Fibroblast of skin of left biceps (primary cell): ENCODE results near the gene CRAT.

ENCODE experiments used
- DNase-seq, 2 experiments: peaks; one replicate each; pipeline ENCODE4 v3.0.0-alpha.2; 2013; ENCODE audit warnings: low read depth in 2 of 2

The CRAT gene

DNA sequence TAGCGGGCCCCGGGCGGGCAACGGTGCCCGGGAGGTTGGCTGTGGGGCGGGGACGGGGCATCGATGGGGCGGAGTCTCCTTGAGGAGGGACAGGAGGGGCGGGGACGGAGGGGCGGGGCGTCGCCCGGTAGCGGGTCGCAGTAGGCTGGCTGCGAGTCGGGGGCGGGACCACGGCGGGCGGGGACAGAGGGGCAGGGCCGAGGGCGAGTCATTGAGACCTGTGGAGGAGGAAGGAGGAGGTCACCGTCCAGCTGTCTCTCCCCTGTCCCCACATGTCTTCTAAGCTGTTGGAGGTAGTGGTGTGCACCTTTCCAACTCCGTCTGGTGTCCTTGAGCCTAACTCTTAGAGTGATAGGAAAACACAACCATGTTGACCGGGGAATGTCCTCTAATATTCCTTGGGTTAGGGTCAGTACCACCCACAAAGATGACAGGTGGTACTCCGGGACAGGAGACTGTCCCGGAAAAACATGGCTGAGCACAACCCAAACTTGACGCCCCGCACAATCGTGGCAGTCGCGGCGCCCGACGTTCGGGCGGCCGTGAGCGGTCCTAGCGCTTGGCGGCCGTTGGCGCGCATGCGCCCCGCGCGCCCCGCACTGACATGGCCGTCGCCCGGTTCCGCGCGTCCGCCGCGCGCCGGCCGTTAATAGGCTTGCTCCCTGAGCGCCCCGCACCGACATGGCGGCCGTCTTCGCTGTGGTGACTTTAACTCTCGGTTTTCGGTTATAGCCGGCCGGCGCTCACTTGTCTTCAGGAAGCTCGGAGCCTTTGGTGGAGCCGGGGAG, at the start of gene CRAT, which contains the start of gene PTPA:
Gene CRAT, minus strand, starts transcription at position 54 of the 788 bp plus-strand sequence. CDS start 284 bp downstream, outside the sequence.
Gene PTPA, plus strand, starts transcription at position 676 of the 788 bp plus-strand sequence. CDS start 186 bp downstream, outside the sequence.
- peak; percentile 70 to 71 for DNase-seq

DNA sequence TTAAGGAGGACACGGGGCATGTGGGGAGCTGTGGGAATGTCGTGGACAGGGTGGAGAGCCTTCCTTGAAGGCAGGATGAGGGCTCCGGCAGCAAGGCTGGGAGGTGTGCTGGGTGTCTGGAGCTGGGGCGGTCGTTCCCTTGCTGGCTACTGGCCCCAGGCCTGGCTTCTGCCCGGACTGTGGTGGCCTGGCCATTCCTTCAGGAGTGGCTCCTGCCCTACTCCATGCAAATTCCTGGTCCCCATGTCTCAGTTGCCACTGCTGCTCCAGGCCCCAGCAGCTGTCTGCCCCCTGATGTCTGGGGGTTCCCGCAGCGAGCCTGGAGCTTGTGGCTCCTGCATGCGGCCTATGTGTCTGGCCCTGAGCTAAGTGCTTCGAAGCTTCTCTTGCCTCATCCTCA, 45.6 kb upstream of the CRAT start:
- DNase-seq: no peak

DNA sequence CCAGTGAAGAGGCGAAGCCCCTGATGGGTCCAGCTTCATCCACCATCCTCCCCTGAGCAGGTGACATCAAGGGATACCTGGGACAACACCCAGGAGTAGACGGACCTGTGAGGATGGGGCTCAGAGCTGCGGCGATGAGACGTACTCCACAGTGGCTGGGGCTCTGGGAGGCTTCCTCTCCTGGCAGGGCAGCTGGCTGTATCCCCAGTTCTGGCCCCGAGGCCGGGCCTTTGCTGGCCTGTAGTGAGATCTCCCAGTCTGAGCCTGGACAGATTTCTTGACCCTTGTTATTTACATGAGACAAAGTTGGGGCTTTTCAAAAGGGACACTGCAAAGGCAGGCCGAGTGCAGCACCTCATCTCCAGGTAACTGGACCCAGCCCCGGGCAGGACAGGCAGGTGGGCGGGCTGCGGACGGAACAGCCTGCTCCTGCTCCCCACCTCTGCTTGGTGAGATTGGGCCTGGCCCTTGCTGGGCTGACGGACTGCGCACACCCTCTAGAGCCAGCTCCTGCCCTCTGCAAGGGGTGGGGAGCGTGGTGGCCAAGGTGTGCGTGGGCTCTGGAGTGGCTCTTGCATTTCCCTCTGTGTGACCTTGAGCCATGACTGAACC, 44.4 kb upstream of the CRAT start:
- no peak for DNase-seq

DNA sequence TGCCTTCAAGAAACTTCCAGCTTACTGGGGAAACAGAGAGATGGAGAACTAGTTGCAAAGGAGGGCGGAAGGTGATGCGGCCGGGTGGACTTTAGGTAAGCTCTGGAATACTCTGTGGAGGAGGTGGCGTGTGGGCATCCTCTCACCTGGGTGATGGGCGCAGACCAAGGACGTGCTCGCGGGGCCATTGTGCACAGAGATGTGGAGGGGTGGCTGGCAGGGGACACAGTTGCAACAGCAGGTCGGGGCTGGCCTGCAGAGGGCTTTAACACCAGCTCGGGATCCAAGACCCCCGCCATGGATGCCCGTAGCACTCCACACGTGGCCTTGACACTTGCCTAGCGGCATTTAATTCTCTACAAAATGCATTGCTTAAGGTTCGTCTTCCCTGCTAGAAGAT, 40.9 kb upstream of the CRAT start:
- no peak for DNase-seq

DNA sequence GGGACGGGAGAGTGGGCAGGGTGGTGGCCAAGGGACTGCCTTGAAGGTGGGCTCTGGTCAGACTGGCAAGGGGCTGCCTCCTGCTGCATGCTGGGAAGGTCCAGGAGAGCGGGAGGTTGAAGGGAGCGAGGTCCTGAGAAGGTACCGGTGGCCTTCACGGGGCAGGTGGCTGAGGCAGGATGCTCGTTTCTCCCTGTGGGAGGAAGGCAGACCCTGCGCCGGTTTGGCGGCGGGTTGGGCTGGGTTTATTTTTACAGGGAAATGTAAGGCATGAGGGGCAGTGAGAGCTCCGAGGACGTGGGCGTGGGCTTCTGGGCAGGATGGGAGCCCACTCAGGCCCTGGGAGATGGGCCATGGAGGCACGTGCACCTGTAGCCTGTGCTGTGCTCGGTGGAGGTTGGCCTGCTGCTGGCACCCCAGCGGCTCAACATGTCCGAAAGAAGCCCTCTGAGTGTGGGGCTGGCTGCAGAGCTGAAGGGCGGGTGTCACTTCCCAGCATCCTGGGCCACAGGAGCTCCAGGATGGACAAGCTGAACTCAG, 40.1 kb upstream of the CRAT start:
- no peak for DNase-seq

DNA sequence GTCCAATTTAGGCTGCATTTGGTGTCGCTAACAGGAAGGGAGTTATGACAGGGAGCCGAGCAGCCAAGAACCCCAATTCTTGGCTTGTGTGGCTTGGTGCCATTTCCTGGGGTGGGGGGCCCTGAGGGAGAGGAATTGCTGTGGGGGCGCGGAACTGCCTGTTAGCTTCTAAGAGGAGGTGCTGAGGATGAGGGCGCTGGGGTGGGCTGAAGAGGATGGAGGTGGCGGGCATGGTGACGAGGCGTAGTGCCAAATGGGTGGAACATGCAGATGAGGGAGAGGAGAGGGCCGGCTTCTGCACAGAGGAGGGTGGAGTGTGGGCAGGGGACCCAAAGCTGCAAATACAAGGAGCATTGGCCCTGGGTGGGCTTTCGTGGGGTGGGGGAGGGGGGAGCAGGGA, 39.5 kb upstream of the CRAT start:
- DNase-seq: no peak

DNA sequence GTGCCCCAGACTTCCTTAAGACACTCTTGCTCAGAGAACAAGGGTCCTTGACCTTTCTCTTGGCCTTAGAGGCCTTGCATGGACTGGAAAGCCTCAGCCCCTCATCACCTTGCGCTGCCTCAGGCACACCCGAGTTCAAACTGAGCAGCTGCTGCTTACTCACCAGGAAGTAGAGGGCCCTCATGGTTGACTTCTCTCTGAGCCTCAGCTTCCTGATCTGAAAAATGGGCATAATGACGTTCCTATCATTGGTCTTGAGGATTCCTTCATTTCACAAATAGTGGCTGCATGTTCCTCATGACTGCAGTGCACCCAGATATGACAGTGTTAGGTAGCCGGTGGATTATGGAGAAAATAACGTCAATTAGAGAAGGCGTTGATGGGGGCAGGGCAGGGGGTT, 38.8 kb upstream of the CRAT start:
- DNase-seq: no peak

DNA sequence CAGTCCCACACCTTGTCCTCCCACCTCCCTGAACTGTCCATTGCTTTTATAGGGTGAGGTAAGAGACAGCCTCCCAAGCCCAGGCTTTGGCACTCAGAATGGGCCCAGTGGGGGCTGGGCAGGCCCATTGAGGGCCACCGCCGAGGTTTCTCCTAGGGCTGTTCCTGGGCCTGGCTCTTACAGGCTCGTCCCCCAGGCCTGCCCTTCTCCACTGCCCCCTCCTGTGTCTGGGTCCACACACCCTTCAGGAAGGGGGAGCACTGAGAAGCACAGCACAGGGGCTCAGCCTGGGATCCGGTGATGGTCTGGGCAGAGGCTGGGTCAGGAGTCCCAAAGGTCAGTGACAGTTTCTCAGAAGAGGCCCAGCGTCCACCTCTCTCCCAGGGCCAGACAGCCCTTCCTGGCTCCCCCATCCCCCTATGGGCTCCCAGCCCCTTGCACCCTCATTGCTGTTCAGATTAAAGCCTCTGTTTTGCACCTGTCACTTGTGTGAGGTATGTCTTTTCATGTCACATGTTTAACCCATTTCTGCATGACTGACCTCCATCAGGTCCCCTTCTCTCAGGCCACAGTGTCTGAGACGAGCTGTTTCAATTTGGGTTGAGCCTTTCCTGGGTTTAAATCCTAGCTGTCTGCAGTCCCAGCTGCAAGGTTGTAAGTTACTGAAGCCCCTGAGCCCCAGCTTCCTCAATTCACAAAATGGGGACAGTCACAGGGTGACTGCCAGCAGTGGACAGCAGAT, 38.0 kb upstream of the CRAT start:
- DNase-seq: no peak

DNA sequence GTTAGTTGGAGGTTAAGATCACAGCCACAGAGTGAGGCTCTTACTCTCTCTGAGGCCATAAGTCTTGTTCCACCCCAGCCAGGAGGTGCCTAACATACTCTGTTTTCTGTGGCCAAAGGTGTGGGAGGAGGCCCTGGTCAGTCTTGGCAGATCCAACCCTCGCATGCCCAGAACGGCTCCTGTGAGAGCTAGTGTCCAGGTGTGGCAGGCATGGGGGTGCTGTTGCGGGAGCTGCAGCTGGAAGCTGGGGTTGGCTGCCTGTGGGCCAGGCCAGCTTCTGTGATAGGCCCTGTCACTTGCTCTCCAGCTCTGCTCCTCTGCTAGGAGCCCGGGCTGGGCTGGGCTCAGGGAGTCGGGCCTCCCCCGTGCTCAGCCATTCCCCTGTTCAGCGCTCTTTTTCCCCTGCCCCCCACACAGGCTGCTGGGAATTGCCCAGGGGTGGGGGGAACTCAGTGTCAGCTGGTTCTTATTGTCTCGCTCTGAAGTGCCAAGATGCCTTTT, 35.9 kb upstream of the CRAT start:
- peak in 1 of 2 experiments; percentile 56 for DNase-seq

DNA sequence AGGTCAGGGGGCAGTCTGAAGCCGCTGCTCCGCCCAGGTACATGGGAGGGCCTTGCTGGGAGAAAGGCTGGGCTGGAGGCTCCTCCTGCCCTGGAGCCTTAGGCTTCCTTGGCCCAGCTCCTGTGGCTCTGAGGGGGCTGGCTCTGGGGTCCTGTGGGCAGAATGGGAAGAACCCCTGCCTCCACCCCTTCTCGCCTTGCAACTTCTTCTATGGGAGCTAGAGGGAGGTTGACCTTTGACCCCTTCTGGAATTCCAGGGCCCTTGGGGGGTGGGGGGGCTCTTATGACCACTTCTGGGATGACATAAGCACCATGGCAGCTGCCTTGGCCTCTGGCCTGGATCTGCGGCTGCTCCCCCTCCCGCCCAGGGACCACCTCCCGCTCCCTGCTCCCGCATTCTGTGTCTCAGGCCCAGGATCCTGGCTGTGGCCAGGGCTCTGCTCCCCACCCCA, 35.3 kb upstream of the CRAT start:
- peak; percentile 85 to 88 for DNase-seq

DNA sequence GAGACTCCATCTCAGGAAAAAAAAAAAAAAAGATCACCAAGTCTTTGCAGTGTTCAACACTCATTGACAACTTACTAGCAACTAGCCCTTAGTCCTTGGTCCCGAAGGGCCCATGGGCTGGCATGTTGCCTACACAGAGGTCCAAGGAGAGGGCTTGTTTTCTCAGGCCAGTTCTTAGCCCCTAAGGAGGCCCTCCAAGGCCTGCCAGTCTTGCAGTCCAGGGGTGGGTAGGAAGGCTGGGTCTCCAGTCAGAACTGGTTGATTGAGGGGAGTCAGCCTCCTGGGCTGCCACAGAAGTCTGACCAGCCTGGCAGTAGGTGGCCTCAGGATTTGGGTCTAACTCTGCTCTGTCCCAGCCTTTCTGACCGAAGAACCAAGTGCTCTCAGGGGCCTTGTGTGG, 34.7 kb upstream of the CRAT start:
- DNase-seq: no peak

DNA sequence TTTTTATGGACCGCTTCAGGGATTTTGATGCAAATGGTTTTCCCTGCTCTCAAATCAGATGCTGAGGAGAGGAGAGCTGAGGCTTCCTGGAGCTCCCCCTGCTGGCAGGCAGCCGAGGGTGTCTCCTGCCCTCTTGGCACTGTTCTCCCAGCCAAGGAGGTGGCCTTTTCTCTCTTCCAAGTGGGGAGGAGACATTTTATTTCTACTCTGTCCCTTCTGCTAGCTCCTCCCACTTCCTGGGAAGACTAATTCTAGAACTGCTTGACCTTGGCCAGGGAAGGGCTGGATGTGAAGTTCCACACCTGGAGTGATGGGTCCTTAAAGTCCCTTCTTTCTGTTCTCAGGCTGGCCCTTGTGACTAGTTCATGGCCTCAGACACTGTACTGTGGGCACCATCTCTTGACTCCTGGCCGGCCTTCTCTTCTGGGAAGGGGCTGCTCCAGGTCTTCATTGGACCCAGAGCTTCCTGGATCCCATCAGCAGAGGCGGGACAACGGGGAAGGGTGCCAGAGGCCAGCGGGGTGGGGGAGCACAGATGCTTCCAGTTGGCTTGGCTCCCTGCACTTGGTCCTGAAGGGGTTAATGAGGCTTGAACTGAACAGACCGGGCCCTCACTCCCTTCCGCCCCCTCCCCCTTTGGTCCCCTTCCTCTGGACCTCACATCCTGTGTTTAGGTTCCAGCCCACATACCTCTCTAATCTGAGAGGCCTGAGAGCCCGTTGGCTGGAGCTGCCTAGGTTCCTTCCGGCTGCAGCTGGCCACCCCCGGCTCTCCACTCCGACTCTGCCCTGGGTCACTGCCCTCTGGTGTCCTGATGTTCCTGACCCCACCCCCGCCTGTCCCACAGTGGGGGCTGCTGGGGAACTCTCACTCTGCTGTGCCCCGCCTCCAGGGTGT, 32.7 kb upstream of the CRAT start:
- peak; percentile 76 to 77 for DNase-seq

DNA sequence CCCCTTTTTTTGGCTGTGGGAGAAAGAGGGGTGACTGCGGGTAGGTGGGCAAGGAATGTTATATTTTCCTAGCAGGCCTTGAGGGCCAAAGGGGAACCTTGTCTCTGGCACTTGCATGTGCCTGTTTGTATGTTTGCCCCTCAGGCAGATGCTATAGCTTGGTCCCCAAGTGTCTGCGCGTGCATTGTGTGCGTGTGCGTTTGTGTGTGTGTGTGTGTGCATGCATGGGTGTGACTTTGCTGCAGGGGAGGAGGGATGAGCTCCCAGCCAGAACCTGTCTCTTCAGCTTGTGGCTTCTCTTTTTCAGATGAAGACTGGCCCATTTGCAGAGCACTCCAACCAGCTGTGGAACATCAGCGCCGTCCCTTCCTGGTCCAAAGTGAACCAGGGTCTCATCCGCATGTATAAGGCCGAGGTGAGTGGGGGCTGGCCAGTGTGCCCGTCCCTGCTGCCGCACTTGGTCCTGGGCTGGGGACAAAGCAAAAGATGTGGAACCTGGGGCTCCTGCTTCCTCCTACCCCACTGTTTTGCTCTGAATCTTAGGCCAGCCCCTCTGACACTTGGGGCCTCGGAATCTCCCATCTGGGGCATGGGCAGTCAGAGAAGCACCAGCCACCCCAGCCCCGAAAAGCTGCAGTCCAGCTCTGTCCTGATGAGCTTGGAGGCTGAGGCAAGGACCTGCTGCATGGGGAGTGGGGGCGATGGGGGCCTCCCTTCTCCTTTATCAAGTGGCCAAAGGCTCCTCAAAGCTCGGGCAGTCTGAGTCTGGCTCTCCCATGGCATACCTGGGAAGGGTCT, 31.7 kb upstream of the CRAT start:
- DNase-seq: no peak

DNA sequence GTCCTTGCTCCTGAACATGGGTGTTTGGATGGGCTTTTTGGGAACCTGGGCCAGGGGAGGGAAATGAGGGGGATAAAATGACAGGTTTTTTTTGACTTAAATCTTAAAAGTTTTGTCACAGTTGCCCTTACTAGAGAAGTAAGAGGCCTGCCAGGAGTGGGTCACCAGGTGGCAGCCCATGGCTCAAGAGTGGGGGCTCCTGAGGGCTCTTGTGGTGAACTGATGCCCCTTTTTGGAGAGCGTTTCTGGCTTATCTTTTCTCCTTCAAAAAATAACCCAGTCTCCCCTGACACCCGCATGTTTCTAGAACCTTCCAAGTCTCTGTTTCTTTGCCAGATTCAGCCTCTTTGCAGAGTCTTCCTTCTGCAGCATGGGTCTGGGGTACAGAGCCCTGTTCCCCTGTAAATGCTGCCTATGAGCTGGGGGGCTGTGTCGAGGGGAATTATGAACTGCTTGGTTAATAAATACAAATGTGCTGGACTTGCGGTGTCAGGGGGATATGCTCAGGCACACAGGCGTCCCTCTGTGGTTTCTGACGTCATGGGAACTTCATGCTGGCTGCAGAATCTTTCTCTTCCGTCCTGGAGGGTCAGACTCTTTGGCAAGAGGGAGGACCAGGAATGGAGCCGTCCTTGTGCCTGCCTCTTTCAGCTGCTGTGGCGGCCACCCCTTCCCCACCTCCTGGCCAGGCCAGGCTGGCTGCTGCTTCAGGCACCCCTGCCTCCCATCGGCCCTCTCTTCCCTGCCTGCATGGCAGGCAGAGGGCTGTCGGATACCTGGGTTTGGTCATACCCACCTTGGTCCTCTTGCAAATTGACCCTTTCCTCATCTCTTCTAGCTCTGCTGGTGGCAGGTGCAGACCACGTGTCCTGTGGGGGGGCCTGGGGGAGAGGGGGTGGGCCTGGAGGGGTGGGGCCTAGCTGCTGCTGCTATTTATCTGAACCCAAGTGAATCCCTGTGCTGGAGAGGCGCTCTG, 30.8 kb upstream of the CRAT start:
- DNase-seq: peak; percentile 67 to 71

DNA sequence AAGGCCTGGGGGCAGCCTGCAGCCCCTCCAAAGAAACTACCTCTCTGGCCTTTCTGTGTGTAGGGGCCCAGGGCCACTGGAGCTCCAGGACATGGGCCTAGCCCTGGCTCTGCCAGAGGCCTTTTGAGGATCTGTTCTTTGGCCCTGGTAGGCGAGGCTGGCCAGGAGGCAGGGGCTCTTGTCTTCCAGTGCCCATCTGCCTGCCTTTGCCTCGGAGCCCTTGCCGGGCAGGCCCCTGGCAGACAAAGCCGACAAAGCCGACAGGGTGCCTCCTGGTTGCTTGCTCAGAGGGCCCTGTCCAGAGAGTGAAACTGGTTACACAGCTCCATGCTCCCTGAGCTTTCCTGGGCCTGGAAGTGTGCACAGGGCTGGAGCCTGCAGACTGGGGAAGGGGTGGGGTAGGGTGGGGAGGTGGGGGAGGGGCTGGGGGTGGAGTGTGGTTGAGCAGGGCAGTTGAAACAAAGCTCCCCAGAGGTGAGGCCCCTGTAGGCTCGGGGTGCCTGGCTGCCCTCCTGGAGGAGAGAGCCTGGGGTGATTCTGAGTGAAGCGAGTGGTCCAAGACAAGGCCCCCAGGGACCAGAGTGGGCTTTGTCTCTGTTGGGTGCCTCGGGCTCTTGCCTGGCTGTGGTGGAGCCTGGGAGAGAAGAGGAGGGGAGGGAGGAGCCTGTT, 29.9 kb upstream of the CRAT start:
- DNase-seq: no peak

DNA sequence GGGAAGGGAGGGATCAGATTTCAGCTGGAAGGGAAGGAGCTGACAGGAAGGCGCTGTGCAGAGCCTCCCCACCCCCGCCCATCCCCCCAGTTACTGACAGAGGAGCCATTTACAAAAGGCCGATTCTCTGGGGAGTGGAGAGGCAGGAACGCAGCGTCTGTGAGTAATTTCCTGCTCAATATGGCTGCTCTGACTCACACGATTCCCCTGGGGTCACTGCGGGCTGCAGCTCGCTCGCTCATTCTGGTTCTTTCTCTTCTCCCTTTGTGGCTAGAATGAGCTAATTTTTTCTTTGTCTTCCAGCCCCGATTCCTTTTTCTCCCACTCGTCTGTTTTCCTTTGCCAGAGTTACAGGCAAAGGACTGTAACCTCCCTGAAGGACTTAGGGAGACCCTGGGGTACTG, 29.4 kb upstream of the CRAT start:
- DNase-seq: peak; percentile 100

DNA sequence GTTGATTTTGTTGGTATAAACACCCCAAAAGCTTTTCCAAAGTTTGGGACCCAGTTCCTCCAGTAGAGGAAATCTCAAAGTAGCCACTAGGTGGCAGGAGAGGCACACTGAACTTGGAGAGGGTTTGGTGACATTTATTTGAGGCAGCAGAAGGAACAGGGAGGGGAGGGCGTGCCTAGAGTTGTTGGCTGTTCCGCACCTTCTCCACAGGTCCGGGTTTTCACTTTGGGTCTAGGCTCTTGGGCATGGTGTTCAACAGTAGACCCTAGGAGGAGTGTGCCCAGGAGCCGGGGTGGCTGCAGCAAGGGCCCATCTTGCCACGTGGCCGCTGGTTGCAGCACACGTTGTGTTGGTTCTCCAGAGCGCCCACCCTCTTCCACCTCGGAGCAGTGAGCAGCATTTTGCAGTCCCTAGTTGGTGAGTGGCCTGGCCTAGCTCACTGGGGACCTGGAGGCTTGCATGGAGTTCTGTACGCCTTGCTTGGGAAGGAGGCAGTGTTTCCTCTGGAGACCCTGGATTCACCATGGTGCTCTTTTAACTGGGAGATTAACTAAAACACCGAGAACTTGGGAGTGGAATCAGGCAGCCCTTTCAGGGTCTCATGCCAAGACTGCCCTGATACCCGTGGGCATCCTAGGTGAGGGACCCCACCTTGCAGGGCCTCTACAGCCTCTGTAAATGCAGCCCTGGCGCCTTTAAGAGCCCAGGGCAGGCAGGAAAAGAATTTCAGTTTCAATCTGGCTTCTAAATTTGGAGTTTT, 28.8 kb upstream of the CRAT start:
- DNase-seq: peak in 1 of 2 experiments; percentile 70
